Measurements from ENCODE around the gene DDX1.
"Not testable (repeated sequence)": the region's sequence is repeated elsewhere in the genome, so short reads cannot be mapped to it uniquely, and the experiment has no call there.

The DDX1 gene

GRCh38 chr2:15616850-15617777, 25.4 kb downstream of the DDX1 start:
- no peak for DNase-seq (ENCODE audit: low read depth)

GRCh38 chr2:15617778-15618448, 26.2 kb downstream of the DDX1 start:
- DNase-seq (ENCODE audit: low read depth), result no peak

GRCh38 chr2:15618449-15618855, 26.8 kb downstream of the DDX1 start:
- DNase-seq (ENCODE audit: low read depth), result no peak

GRCh38 chr2:15619076-15619475, 27.4 kb downstream of the DDX1 start:
- no peak for DNase-seq (ENCODE audit: low read depth)

- DNase-seq (ENCODE audit: low read depth), result no peak
Measured at GRCh38 chr2:15619510-15619909, 27.8 kb downstream of the DDX1 start.

- no peak for DNase-seq (ENCODE audit: low read depth)
Measured at GRCh38 chr2:15619938-15620337, 28.3 kb downstream of the DDX1 start.

- no peak for DNase-seq (ENCODE audit: low read depth)
Measured at GRCh38 chr2:15620340-15620739, 28.7 kb downstream of the DDX1 start.

- DNase-seq (ENCODE audit: low read depth), result no peak
Measured at GRCh38 chr2:15620857-15621471, 29.3 kb downstream of the DDX1 start.

GRCh38 chr2:15621472-15621870, 29.8 kb downstream of the DDX1 start:
- DNase-seq (ENCODE audit: low read depth), result not testable (repeated sequence)

- no peak for DNase-seq (ENCODE audit: low read depth)
Measured at GRCh38 chr2:15622214-15622613, 30.5 kb downstream of the DDX1 start.

- no peak for DNase-seq (ENCODE audit: low read depth)
Measured at GRCh38 chr2:15622614-15623480, 31.2 kb downstream of the DDX1 start.

- DNase-seq (ENCODE audit: low read depth), result no peak
Measured at GRCh38 chr2:15623481-15623796, 31.8 kb downstream of the DDX1 start.

GRCh38 chr2:15623898-15624541, 32.4 kb downstream of the DDX1 start:
- DNase-seq (ENCODE audit: low read depth), result no peak

- no peak for DNase-seq (ENCODE audit: low read depth)
Measured at GRCh38 chr2:15624903-15625302, 33.2 kb downstream of the DDX1 start.

- DNase-seq (ENCODE audit: low read depth), result no peak
Measured at GRCh38 chr2:15625344-15626036, 33.8 kb downstream of the DDX1 start.

GRCh38 chr2:15626126-15626525, 34.5 kb downstream of the DDX1 start:
- no peak for DNase-seq (ENCODE audit: low read depth)

- no peak for DNase-seq (ENCODE audit: low read depth)
Measured at GRCh38 chr2:15626967-15627366, 35.3 kb downstream of the DDX1 start.

- DNase-seq (ENCODE audit: low read depth), result no peak
Measured at GRCh38 chr2:15627817-15628684, 36.4 kb downstream of the DDX1 start.

- no peak for DNase-seq (ENCODE audit: low read depth)
Measured at GRCh38 chr2:15628899-15629855, 37.5 kb downstream of the DDX1 start.

Data from HS-5 (cell line).